ENCODE data around the gene SMIM20.
"Not testable (repeated sequence)": the region's sequence is repeated elsewhere in the genome, so short reads cannot be mapped to it uniquely, and the experiment has no call there.

SMIM20 gene

GRCh38 chr4:25892796-25893195, 21.2 kb upstream of the SMIM20 start:
- TF ChIP-seq CTCF (conservative IDR thresholded peaks at IDR 0.05), result no peak
- no peak overlapping the region for H3K27ac ChIP-seq

GRCh38 chr4:25896776-25897539, 17.1 kb upstream of the SMIM20 start:
- H3K27ac ChIP-seq, result no peak overlapping the region; the same call in 1 of the 2 replicates
- TF ChIP-seq CTCF (conservative IDR thresholded peaks at IDR 0.05), result no peak

- H3K27ac ChIP-seq, result no peak overlapping the region
- no peak for TF ChIP-seq CTCF (conservative IDR thresholded peaks at IDR 0.05)
Measured at GRCh38 chr4:25900310-25900709, 13.7 kb upstream of the SMIM20 start.

- no peak overlapping the region for H3K27ac ChIP-seq
- TF ChIP-seq CTCF (conservative IDR thresholded peaks at IDR 0.05), result no peak
Measured at GRCh38 chr4:25901030-25901430, 13.0 kb upstream of the SMIM20 start.

GRCh38 chr4:25903900-25904747, 9.9 kb upstream of the SMIM20 start:
- no peak overlapping the region for H3K27ac ChIP-seq
- TF ChIP-seq CTCF (conservative IDR thresholded peaks at IDR 0.05), result no peak

GRCh38 chr4:25904748-25905082, 9.3 kb upstream of the SMIM20 start:
- TF ChIP-seq CTCF (conservative IDR thresholded peaks at IDR 0.05), result no peak

GRCh38 chr4:25905371-25905770, 8.6 kb upstream of the SMIM20 start:
- no peak for TF ChIP-seq CTCF (conservative IDR thresholded peaks at IDR 0.05)
- no peak overlapping the region for H3K27ac ChIP-seq

More at GRCh38 chr4:25904748-25905082, 9.3 kb upstream of the SMIM20 start:
- H3K27ac ChIP-seq, result no peak overlapping the region

GRCh38 chr4:25906113-25906512, 7.9 kb upstream of the SMIM20 start:
- H3K27ac ChIP-seq, result not testable (repeated sequence)

Data from VCaP (cell line).